ENCODE data around the gene CIB2.

The CIB2 gene

DNA sequence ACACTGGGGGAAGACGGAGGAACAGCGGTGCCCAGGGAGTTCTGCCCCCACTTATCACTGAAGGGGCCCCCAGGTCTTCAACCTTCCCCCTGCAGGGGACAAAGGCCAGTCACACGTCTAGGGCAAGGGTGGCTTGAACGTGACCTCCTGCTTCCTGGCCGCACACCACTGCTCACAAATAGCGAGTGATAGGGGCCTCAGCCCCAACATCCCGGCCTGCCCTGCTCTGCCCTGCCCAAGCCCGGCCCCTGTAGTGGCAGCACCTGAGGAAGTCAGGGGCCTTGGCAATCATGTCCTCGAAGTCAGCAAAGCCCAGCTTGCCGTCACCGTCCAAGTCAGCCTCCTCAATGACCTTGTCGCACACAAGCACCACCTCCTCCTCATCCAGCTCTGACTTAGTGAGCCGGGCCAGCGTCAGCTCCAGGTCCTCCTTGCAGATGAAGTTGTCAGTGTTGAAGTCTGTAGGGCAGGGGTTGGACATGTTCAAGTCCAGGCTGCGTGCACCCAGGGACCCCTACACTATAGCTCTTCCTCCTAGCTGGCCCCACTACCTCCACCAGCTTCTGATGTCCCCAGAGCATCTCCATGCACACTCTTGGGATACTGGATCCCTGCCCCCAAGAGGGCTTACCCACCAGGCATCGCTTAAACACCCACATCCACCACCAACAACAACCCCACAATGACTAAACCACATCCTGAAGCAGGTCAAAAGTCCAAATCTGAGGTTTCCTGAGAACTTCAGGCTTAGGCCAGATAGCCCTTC, 25.6 kb downstream of the CIB2 start:
- no peak for DNase-seq

DNA sequence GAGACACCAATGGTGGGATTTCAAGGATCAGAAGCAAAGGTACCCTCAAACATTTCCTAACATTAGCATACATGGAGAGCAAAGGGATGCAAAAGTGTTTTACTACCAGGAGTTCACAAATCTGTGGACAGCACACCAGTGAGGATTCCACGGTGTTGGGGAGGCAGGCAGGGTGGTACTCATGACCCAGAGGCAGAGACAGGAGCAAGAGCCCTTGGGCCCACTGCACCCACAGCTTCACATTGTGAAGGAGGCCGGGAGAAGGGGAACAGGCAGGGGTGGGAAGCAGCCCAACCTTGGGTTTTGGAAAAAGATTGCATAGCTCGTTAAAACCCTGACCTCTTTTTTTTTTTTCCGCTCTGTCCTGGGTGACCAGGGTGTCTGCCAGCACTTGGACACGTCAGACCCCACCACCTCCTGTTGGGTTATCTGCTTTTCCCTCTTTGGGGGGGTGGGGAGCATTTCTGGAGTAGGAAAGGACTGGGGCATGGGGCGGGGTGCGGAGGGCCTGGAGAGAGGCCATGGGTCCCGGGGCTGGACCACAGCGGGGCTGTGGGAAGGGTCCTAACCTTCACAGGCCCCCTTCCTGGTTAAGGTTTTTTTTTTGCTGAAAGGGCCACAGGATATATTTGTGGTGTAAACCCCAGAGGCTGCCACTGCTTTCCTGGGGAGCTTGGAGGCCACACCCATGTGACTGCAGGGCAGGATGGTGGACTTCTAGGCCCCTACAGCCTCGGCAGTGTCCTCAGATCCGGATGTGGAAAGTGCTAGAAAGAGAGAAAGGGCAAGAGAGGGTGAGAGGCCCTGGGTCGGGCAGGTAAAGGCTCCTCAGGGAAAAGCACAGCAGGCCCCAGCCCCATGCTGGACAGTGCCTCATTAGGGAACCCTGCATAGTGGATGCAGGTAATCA, 26.4 kb downstream of the CIB2 start:
- DNase-seq = no peak

DNA sequence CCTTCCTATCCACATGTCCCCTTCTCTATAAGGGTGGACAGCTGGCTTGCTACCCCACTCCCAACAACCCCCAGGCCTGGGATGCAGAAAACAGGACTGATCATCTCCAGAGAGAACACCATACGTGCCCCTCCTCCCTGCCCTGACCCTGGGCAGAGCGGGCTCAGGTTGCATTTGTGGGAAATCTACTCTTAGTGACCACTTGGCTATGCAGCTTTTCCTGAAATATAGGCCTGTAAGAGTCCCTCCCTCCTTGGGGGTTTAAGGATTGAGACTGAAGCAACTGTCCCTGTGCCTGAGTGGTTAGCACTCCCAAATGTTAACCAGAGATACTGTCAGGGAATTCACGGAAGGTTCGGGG, 27.1 kb downstream of the CIB2 start:
- no peak for DNase-seq

DNA sequence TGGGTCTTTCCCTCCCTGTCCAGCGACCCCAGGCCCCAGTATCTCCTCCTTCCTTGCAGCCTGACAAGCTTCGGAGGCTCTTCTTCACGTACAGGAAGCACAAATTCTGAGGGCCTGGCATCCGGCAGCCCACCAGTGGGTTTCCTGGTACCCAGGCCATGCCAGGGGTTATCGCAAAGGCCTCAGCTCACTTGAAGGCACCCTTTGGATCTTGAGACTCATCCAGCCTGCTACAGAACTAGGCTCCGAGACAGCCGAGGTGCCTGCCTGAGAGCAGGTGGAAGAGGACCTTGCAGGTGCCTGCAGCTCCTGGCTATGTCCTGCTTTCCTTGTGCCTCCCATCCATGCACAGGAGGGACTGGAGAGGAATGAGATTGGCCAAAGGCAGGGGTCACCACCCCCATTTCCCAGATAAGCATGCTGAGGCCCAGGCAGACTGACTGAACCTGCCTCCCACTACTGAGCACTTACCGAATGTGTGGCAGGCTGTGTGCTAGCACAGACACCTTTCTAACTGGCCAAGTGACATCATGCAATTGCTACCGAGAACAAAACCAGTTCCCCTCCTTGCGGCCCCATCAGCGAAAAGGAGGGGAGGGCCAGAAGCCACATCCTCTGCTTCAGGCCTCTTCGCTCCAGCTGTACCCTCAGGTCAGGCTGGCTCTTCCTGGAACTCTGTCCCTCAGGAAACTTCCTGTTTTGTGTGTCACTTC, 27.7 kb downstream of the CIB2 start:
- peak; percentile 61 for DNase-seq

DNA sequence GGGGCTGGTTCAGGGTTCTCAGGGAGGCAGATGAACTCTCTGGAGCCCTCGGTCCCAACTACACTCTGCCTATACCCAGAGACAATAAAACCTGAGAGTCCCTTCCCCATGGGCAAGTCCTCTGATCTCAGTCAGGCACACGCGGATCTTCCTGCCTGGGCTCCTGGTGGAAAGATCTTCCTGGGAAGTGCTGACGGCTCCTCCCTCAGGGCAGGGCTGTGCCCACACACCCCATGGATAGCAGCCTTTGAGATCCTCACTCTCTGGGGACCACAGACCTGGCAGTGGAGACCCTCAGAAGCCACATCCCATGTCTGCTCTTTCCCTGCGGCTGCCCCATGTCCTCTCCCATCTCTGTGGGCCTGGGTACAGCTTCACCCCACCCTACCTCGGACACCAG, 28.5 kb downstream of the CIB2 start:
- no peak for DNase-seq

DNA sequence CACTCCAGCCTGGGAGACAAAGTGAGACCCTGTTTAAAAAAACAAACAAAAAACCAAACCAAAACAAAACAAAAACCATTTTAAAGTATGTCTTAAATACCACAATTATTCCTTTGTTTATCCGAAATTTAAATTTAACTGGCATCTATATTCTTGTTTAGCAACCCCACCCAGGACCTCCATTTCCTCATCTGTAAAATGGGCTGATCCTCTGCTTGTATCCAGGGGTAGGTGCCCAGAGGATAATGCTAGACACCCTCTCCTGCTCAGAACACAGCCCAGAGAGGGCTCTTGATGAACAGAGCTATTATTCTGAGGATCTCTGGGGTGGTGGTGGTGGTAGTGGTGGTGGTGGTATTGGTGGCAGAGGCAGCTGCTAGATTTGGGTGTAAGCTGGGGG, 29.0 kb downstream of the CIB2 start:
- DNase-seq = no peak

DNA sequence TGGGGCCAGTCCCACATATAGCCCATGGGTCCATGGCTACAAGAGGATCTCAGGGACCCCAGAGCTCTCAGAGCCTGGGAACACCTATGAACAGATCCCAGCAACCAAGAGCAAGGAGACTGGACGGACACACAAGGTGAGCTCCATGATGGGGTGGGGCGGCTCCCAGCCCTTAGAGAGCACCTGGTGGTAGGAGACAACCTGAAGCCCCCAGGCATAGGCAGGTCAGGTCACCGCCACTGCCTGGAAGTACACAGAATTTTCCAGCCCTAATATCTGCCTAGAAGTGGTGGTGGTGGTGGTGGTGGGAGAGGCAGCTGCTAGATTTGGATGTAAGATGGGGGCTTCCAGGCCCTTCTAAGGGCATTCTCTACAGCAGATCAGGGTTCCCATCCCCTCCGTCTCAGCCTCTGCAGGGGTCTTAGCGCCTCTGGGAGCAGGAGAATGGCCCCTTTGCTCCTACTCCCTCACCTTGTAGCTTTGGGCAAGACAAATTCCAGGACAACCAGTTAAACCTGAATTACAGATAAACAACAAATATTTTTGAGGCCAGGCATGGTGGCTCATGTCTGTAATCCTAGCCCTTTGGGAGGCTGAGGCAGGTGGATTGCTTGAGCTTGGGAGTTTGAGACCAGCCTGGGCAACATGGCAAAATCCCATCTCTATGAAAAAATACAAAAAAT, 29.7 kb downstream of the CIB2 start:
- no peak for DNase-seq

DNA sequence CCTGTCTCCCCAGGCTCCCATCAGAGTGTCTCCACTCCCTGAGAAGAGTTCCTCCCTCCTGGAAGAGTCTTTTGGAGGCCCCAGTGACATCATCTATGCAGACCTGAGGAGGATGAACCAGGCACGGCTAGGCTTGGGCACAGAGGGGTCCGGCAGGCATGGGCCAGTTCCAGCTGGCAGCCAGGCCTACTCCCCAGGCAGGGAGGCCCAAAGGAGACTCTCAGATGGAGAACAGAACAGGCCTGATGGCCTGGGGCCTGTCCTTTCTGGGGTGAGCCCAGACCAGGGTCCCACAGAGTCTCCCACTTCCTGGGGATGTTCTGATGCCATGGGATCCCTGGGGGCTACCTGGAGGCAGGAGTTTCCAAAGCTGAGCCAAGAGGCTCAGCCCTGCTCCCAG, 30.4 kb downstream of the CIB2 start:
- DNase-seq = no peak

DNA sequence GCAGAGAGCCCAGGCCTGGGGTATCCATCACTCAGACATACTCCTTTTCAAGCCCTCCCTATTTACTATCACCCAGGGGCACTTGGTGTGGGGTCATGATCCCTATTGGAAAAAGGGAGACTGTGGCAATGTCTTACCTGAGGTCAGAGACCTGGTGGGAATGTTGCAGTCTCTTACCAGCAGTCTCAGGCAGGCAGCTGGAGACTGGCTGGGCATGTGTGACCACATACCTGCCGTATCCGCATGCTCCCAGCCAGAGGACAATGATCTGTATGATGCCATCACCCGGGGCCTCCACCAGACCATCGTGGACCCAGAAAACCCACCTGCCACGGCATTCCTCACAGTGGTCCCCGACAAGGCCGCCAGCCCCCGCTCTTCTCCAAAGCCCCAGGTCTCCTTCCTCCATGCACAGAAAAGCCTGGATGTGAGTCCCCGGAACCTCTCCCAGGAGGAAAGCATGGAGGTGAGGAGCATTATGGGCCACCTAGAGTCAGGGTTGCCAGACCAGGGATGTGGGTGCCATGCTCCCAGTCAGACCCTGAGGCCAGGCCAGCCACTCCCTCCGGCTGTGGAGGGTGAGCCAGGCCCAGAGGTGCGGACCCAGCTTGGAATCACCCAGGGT, 33.0 kb downstream of the CIB2 start:
- DNase-seq = no peak

DNA sequence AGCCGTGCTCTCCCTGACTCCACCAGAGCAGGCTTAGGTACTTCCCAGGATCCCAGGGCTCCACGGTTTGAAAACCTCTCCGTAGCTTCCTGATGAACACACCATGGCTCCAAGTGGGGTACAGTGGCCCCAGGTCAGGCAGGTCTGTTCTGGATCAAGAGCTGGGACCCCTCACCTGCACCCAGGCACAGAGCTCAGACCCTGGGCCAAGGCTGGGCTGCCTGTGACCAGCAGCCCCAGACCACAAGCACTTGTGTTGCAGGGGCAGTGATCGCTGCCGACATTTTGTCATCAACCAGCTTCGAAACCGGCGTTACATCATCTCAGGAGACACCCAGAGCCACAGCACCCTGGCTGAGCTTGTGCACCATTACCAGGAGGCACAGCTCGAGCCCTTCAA, 33.6 kb downstream of the CIB2 start:
- no peak for DNase-seq

DNA sequence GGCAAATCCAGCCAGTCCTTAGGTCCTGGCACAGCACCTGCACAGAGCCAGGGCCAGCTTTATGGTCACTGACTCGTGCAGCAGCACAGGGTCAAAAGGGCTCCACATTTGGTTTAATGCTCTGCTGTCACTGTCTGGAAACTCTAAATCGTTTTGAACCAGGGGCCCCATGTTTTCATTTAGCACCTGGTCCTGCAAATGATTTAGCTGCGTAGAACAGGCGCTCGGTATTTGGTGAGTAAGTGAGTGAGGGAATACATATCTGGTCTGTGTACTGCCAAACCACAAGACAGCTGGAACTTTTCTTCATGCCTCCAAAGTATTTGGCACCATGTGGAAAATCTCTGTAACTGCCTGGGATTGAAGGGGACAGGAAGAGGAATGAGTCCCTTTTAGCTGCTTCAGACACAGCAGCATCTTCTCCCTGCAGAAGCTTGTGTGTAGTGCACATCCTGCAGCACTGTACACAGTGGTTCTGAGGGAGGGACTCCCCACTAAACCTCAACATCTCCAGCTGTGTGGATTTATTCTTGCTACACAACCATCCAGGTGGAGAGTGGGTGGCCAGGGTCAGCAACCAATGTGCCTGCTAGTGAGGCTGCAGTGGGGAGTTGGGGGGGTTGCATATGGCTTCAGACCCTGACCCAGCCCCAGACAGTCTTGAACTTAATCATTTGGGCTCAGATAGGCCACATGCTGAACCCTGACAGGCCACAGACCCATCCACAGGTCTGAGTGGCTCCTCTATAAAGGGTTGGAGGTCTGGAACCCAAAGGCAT, 37.8 kb downstream of the CIB2 start:
- no peak for DNase-seq

DNA sequence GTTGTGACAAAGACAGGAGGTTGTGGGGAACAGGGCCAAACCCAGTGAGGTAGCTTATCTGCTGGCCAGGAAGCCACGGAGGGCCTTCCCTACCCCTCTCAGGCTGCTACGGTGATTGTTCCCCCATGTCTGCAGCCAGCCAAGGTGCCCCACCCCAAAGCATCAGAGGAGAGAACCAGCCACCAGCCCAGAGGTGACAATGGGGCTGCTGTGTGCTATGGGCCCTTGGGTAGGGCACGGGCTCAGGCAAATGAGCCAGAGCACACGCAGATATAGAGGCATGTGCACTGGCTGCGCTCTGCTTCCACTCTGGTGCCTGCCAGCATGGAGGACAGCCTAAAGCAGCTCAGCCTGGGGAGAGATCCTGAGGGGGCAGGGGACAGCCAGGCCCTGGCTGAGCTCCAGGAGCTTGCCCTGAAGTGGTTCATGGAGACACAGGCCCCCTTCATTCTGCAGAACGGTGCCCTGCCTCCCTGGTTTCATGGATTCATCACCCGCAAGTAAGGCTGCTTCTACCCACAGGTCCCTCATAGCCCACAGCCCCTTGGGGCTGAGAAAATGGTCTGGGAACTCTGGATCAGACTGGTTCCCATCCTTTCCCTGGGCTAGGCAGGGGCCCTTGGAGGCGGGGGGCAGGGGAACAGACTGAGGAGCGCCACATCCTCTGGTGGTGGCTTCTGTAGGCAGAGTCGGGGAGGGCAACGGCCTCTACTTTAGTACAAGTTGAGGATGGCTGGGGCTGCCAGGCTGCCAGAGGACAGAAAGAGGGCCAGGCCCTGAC, 38.8 kb downstream of the CIB2 start, which contains the start of gene SH2D7:
Gene SH2D7 (plus strand): TSS at position 301 of the 781 bp plus-strand sequence. CDS start 24 bp downstream, at position 325.
- no peak for DNase-seq

DNA sequence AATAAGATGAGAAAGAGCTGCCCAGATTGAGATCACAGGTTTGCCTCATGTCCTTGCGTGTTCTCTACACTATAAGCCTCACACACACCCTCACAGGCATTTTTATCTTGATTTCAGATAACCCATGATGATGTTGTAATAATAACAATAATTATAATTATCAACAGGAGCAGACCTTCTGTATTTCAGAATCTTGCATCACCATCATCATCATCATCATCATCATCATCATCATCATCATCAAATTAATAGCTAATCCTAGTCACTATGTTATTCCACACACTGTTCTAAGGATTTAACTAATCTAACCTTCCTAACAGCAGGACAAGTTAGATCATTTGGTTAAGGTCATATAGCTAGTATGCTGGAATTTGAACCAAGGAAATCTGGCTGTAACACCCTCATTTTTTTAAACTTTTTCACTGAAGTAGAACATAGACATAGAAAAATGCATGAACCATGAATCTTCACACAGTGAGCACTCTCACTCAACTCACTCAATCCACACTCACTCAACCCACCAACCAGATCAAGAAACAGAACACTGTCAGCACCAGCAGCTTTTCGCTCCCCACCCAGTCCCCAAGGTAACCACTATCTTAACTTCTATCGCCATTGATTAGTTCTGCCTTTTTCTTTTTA, 40.7 kb downstream of the CIB2 start:
- DNase-seq = no peak

DNA sequence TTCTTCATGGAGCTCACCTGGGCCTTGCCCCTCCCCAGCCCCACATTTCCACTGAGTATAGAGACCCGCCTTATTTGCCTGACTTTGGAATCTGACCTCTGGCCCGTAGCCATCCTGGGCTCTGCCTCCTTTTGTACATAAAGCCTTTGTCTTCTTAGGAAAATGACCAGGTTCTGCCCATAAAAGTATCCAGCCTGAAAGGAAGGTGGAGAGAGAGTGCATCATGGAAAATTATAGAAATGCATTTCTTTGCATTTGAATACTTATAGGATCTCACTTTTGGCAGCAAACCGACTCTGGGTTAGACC, 42.5 kb downstream of the CIB2 start:
- DNase-seq = no peak

DNA sequence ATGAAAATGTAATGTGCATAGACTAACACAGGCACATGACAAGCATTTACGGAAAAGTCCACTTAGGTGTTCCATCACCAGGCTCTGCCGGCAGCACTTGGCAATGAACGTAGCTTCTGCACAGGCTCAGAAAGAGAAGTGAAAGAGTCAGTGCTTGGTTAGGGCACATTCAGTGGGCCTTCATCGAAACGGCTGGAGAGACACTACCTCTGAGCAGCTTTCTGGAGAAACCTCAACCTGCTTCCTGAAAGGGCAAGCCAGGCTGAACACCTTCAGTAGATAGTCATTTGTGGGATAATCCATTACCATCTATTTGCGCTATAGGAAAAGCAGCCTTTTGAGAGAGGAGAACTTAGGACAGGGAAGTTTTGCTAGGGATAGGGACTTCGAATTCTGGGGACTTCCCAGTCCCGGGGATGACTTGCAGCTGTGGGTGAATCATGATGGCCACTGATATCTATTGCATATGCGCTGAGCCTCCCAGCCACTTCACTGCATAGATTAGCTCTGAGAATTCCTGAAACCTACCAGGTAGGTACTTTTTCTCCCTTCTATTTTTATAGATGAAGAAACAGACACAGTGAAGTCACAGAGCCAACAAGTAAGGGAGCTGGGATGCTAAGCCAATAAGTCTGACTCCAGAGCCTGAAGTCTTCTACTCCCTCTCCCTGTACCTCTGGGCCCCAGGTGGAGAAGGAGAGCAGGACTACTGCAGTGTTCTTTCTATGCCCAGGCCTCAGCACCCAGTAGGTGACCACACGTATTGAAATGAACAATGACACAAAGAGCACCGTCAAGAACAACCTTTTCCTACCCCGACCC, 43.1 kb downstream of the CIB2 start:
- DNase-seq = no peak

DNA sequence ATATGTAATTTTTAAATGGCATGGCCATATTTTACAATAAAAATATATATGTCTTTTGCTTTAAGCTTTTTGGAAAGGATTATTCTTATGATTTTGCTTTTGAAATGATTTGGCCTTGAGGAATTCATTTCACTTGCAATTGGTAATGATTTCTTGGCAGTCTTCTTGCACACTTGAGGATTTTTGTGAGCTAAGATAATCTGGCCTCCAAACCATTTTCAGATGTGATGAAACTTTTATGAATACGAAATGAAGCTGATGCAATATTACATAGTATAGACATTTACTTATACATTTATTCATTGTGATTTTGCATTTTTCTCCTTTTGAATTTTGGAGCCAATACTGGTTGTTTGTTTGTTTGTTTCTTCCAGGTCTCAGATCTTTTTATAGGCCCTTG, 45.3 kb downstream of the CIB2 start:
- no peak for DNase-seq

DNA sequence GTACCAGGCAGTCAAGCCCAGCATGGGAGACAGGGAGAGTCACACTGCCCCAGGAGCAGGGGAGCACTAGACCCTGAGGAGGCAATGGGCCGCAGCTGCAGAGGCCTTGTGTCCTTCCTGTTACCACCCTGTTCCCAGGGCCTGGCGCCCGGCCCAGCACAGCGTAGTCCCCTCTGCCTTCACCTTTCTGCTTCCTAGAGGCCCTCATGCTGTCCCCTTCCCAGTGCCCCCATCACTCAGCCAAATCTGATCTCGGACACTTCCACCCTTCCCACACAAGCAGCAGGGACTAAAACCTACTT, 46.8 kb downstream of the CIB2 start:
- no peak for DNase-seq

DNA sequence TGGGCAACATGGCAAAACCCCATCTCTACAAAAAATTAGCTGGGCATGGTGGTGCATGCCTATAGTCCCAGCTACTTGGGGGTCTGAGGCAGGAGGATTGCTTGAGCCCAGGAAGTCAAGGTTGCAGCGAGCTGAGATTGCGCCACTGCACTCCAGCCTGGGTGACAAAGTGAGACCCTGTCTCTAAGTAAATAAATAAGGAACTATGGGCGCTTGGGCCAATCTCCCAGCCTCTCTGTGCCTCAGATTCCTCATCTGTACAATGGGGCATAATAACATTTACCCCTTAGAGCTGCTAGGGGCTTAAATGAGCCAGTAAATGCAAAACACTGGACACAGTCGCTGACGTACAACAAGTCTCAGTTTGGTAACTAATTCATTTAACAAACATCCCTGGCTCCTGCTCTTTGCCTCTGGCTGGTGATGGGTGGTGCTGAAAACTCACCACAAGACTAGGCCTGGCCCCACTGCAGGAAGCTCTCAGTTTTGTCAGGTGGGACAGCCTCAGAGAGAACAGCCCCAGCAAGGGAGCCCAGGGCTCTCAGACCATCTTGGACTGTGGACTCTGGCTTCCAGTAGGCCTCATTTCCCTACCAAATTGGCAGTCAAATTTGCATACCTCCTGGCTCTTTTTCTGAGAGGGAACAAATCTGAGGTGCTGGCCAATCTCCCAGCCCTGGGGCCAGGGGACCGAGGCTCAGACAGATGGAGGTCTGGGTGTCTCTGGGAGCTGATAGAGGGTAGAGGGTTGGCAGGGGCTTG, 47.4 kb downstream of the CIB2 start:
- DNase-seq = no peak

DNA sequence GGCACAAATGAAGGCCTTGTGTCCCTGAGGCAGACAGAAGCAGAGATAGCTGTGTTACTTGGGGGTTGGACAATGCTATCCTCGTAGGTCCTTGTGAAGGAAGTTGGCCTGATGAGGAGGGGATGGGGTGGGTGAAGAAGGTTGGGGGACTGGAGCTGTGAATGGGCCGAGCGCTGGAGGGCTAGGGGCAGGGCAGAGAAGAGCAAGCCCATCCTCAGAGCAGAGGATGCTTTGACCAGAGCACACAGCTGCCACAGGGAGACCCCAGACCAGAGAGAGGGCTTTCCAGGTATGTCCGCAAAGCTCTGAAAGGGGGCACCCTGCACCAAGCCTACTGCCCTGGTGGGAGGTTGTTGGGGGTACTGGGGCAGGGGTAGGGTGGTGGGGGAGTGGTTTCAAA, 48.1 kb downstream of the CIB2 start:
- DNase-seq = no peak

All from stimulated activated CD4-positive, alpha-beta T cell treated with anti-CD3 and anti-CD28 coated beads, Interleukin-4, amount 100 ng/mL, for 24 hours (primary cell).